DND-41 (cell line): ENCODE measurements around the gene MACF1.

Source experiments
- ATAC-seq: fragments of 200-7000 bp; cut with Tn5 transposase; 3 replicates; pipeline ENCODE4 v1.9.1; 2021; ENCODE audit warnings: low read depth; ENCODE audit not compliant: insufficient read depth
- DNase-seq: peaks from one replicate; pipeline ENCODE4 v3.0.0-alpha.2; 2020
- H2AFZ ChIP-seq: 2 replicates; pipeline ENCODE4 v1.6.0; 2012; ENCODE audit warnings: low read depth, low read length
- H3K27ac ChIP-seq: 2 replicates; pipeline ENCODE4 v1.5.1; 2012; ENCODE audit warnings: low read length, inconsistent platforms
- H3K27me3 ChIP-seq: fragments of 200-600 bp; sonication (generic); 2 replicates; pipeline ENCODE4 v1.6.0; 2012; ENCODE audit warnings: low read length, mild to moderate bottlenecking, inconsistent platforms; ENCODE audit not compliant: insufficient read depth, poor library complexity
- H3K36me3 ChIP-seq: 2 replicates; pipeline ENCODE4 v1.5.1; 2012; ENCODE audit warnings: low read length, inconsistent platforms; ENCODE audit not compliant: insufficient read depth
- H3K4me1 ChIP-seq: 2 replicates; pipeline ENCODE4 v1.5.1; 2012; ENCODE audit warnings: mild to moderate bottlenecking, low read length; ENCODE audit not compliant: insufficient read depth
- H3K4me2 ChIP-seq: 2 replicates; pipeline ENCODE4 v1.6.0; 2012; ENCODE audit warnings: mild to moderate bottlenecking, moderate library complexity, low read length, inconsistent platforms; ENCODE audit not compliant: insufficient read depth
- H3K4me3 ChIP-seq, 2 experiments: fragments of 200-600 bp in 1 of 2; shearing (Covaris generic) in 1 of 2; 2 replicates each; pipeline ENCODE4 v1.5.1; 2012 to 2016; ENCODE audit warnings: inconsistent platforms in 2 of 2, low read length in 2 of 2, mild to moderate bottlenecking in 2 of 2, low read depth in 1 of 2, moderate library complexity in 1 of 2
- H3K79me2 ChIP-seq: 2 replicates; pipeline ENCODE4 v1.6.0; 2012; ENCODE audit warnings: low read length, inconsistent platforms; ENCODE audit not compliant: insufficient read depth
- H3K9ac ChIP-seq: 2 replicates; pipeline ENCODE4 v1.6.0; 2012; ENCODE audit warnings: low read depth, mild to moderate bottlenecking, inconsistent platforms, low read length, moderate library complexity
- H3K9me3 ChIP-seq: 2 replicates; pipeline ENCODE4 v1.5.1; 2012; ENCODE audit warnings: low read length, moderate library complexity, mild to moderate bottlenecking, inconsistent platforms; ENCODE audit not compliant: insufficient read depth, severe bottlenecking
- H4K20me1 ChIP-seq: 2 replicates; pipeline ENCODE4 v1.6.0; 2012; ENCODE audit warnings: low read length; ENCODE audit not compliant: insufficient read depth
- EZH2 ChIP-seq: IDR thresholded peaks from 3 replicates; pipeline ENCODE4 v1.6.1; 2012; ENCODE audit warnings: borderline replicate concordance, low read depth, mild to moderate bottlenecking, moderate library complexity, low read length, inconsistent platforms; ENCODE audit not compliant: severe bottlenecking
- TF ChIP-seq, protein P1 (sequence below): IDR thresholded peaks from 2 replicates; pipeline ENCODE4 v1.5.1; 2012; ENCODE audit warnings: borderline replicate concordance, low read length, moderate library complexity, mild to moderate bottlenecking; ENCODE audit not compliant: poor library complexity, severe bottlenecking; ENCODE audit errors: extremely low read depth

MACF1 gene

DNA sequence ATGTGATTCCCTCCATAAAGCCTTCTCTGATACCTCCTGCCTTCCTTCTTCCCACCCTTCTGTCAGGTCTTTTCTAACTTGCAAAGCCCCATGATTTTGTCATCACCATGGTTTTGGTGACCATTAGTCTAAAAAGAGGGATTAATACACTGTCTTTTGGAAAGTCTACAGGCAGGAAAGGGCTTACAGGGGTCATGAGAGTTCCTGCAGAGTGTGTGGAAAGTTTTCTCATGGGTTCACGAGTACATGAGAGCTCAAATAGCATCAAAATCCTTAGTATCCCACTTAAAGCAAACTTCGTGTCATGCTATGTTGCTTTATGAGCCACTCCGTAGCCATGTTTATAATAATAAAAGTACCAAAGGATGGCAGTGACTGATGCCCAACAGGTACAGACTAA lies 200.4 kb downstream of the MACF1 start:
- H3K79me2 ChIP-seq, result peaks cover 16% of the 10 kb centered on the region
- no peak for DNase-seq
- no peaks in the 10 kb centered on the region for H4K20me1 ChIP-seq
- no peak overlapping the region for H2AFZ ChIP-seq
- peaks cover 15% of the 10 kb centered on the region for H3K4me1 ChIP-seq
- H3K4me2 ChIP-seq, result no peak overlapping the region
- no peak overlapping the region for H3K4me3 ChIP-seq
- H3K9ac ChIP-seq, result no peak overlapping the region
- no peak for ATAC-seq
- no peaks in the 10 kb centered on the region; the same call in 1 of the 2 replicates for H3K36me3 ChIP-seq
- H3K9me3 ChIP-seq, result no peaks in the 10 kb centered on the region
- TF ChIP-seq EZH2, result no peak
- TF ChIP-seq, protein P1, sequence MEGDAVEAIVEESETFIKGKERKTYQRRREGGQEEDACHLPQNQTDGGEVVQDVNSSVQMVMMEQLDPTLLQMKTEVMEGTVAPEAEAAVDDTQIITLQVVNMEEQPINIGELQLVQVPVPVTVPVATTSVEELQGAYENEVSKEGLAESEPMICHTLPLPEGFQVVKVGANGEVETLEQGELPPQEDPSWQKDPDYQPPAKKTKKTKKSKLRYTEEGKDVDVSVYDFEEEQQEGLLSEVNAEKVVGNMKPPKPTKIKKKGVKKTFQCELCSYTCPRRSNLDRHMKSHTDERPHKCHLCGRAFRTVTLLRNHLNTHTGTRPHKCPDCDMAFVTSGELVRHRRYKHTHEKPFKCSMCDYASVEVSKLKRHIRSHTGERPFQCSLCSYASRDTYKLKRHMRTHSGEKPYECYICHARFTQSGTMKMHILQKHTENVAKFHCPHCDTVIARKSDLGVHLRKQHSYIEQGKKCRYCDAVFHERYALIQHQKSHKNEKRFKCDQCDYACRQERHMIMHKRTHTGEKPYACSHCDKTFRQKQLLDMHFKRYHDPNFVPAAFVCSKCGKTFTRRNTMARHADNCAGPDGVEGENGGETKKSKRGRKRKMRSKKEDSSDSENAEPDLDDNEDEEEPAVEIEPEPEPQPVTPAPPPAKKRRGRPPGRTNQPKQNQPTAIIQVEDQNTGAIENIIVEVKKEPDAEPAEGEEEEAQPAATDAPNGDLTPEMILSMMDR, result no peak
- H3K27me3 ChIP-seq, result no peaks in the 10 kb centered on the region
- no peak overlapping the region for H3K27ac ChIP-seq

DNA sequence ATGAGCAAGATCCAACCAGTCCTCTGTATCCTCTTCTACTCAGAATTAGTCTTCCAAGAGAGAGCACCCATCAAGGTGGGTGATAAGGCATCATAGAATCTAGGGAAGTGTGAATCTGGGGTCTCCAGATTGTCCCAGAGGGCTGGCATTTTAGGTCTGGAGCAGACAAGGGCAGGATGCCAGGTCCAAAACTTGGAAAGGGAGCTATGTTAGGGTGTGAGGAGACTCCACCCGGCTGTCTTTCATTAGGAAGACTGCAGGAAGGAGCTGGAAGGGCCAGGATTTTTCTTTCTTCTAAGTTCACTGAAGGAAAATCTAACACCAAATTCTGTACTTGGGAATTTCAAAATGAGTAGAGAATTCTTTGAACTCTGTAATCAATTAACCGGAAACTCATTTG lies 200.9 kb downstream of the MACF1 start:
- Histone ChIP-seq H2AFZ (no peak overlapping the region), H3K79me2 (peaks cover 21% of the 10 kb centered on the region), H3K4me2 (no peak overlapping the region), H3K9ac (no peak overlapping the region), H3K36me3 (peaks cover 2% of the 10 kb centered on the region; the same call in 1 of the 2 replicates), H3K4me3 (no peak overlapping the region), H4K20me1 (peaks cover 4% of the 10 kb centered on the region; the same call in 1 of the 2 replicates), H3K9me3 (no peaks in the 10 kb centered on the region), H3K27ac (no peak overlapping the region), H3K27me3 (no peaks in the 10 kb centered on the region), H3K4me1 (peaks cover 20% of the 10 kb centered on the region)
- DNase-seq, result no peak
- no peak for ATAC-seq
- TF ChIP-seq, protein P1, result no peak
- TF ChIP-seq EZH2, result no peak

DNA sequence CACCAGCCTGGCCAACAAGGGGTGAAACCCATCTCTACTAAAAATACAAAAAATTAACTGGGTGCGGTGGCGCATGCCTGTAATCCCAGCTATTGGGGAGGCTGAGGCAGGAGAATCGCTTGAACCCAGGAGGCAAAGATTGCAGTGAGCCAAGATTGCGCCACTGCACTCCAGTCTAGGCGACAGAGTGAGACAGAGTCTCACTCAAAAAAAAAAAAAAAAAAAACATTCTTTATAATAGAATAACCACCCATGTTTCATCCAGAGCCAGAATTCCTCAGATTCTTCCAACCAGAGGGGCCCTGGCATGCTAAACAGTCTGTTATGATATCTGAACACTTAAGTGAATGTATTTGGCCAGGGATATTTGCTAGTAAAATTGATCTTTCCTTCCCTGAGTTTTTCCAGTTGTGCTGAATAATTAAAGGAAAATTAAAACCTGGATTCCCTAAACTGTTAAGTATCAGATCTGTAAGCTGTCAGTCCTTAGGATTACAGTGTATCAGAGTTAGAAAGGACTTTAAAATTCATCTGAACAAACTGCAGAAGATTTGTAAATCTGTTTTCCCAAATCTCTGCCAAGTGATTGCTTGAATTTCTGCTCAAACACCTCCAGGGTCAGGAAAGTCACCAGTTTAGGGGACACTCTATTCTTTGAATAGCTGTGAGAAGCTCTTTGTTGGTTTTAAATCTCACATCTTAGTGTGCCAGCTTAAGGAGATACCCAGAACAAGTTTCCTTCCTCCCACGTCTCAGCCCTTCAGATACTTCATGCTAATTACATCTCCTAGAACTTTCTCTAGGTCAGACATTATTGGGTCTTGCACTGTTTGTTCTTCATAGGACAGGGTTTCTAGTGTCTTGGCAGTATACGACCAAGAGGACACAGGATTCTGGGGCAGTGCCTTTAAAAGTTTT lies 202.3 kb downstream of the MACF1 start:
- Histone ChIP-seq H4K20me1 (peaks cover 18% of the 10 kb centered on the region), H3K9ac (no peak overlapping the region), H3K36me3 (peaks cover 16% of the 10 kb centered on the region), H3K27ac (no peak overlapping the region), H3K9me3 (no peaks in the 10 kb centered on the region), H3K4me1 (peaks cover 34% of the 10 kb centered on the region), H3K79me2 (peaks cover 35% of the 10 kb centered on the region), H3K27me3 (no peaks in the 10 kb centered on the region), H3K4me2 (no peak overlapping the region), H3K4me3 (no peak overlapping the region), H2AFZ (no peak overlapping the region)
- no peak for DNase-seq
- no peak for ATAC-seq
- TF ChIP-seq, protein P1, result no peak
- TF ChIP-seq EZH2, result no peak
